Muscle of arm (tissue), 12 donors: Measurements from ENCODE around the gene LRTM2. TPM values are rescaled to one million over a fixed set of nuclear protein-coding genes. Genes with fewer than 3 reads are reported as not detected.

ENCODE experiments used
- DNase-seq: peaks from one replicate; pipeline ENCODE4 v3.0.0-alpha.2; 2013
- polyA plus RNA-seq, 12 donors: library from polyadenylated mRNA; unstranded; fragments of 120-200 nt; gene quantifications; one replicate each; pipeline ENCODE4 v1.2.1, GENCODE V29; 2013; ENCODE audit not compliant: insufficient read length in 12 of 12

The LRTM2 gene
- polyA plus RNA-seq, 12 donors = 0.09 to 0.98 (median 0.20) TPM; not detected in 3

DNA sequence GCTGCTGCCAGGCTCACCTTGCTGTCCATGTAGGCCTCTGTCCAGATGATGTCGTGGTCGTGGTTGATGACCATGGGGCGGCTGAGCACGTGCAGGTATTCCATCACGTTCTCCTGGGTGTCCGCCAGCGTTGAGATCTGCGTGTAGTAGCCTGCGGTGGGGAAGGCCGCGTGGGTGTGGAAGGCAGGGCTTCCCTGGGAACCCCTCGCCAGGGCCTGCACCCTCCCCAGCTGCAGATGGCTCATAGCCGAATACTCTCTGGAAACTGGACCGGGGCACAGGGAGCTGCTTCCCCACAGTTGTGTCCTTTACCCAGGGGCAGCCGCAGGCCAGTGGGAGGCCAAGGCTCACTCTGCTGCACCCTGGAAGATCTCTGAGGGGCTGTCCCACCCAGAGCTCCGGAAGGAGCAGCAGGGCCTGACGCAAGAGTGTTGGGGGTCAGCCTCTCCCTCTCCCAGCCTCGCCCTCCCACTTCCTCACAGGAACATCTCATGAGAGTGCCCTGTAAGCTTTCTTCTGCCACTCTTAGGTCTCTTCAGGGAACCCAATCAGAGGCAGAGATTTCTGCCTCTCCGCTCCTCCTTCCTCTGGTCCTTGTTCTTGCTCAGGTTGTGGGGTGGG lies 62.6 kb downstream of the LRTM2 start:
- no peak for DNase-seq

DNA sequence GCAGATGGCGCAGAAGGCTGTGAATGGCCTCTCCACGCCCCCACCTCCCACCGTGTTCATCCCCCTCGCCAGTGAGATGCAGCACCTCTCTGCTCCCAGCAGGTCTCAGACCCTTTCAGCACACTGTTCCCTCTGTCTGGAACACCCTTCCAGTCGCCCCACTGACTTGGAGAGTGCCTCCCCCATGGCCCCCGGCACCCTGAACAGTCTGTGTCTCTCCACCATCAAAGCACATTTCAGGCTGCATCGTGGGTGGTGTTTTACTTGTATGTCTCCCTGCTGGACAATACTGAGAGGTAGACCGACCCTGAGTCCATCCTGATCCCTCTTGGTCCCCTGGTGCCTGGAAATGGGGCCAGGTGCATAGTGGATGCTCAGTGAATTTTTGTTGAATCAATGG lies 63.1 kb downstream of the LRTM2 start:
- DNase-seq = no peak

- DNase-seq = no peak
Observed at GRCh38 chr12:1884651-1885050, 64.3 kb downstream of the LRTM2 start.

DNA sequence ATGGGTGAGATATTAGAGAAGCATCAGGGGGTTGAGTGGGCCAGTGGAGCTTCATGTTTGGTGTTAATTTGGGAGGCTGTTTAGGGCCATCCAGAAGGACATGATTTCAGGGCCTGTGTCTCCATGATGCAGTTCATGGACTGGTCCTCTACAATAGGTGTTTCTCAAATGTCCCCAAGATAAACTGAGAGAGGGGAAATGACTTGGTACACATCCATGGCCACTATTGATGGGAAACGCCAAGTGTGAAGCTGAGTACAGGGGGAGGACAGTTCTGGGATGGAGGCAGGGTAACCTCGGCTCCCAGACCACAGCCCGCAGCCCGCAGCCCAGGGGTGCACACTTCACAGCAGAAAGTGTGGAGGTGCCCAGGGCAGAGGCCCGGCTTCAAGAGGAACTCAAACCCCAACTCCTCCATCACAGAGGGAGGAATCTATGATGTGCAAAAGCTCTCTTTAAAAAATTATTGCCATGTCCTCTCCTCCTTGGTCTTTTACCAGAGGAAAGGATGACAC lies 64.8 kb downstream of the LRTM2 start:
- no peak for DNase-seq

- no peak for DNase-seq
Observed at GRCh38 chr12:1885599-1886245, 65.4 kb downstream of the LRTM2 start.

Other genes with a start within 250 kb of the LRTM2 start
- gene FBXL14, start 226.0 kb upstream of the LRTM2 start, polyA plus RNA-seq = 10 to 100 TPM in 1 of 12 donors, 1 to 10 TPM in 10, not detected in 1; 2.9 to 10.1 (median 3.8) TPM
- gene WNT5B, start 191.3 kb upstream of the LRTM2 start, polyA plus RNA-seq = 10 to 100 TPM in 11 of 12 donors, not detected in 1; 16.5 to 35.5 (median 25.9) TPM
- gene ADIPOR2, start 129.5 kb upstream of the LRTM2 start, polyA plus RNA-seq = 10 to 100 TPM in 11 of 12 donors, not detected in 1; 17.3 to 30.6 (median 26.6) TPM
- gene CACNA2D4, start 98.1 kb downstream of the LRTM2 start, polyA plus RNA-seq = 1 to 10 TPM in 9 of 12 donors, under 1 TPM in 1, not detected in 2; 0.97 to 3.8 (median 2.5) TPM
- 10 to 100 TPM in 11 of 12 donors, not detected in 1; 12.0 to 37.8 (median 13.5) TPM for gene DCP1B, start 183.9 kb downstream of the LRTM2 start, polyA plus RNA-seq
- gene CACNA1C, start 232.4 kb downstream of the LRTM2 start, polyA plus RNA-seq = 1 to 10 TPM in 11 of 12 donors, not detected in 1; 2.3 to 6.7 (median 3.2) TPM